ENCODE measurements around the gene HMGN1. TPM values are rescaled to one million over a fixed set of nuclear protein-coding genes. Genes with fewer than 3 reads are reported as not detected.
A peak's percentile ranks its signal among the peaks of the same experiment; 100 is the strongest.

HMGN1 gene
- polyA plus RNA-seq, 5 donors, result 571 to 808 (median 708) TPM

DNA sequence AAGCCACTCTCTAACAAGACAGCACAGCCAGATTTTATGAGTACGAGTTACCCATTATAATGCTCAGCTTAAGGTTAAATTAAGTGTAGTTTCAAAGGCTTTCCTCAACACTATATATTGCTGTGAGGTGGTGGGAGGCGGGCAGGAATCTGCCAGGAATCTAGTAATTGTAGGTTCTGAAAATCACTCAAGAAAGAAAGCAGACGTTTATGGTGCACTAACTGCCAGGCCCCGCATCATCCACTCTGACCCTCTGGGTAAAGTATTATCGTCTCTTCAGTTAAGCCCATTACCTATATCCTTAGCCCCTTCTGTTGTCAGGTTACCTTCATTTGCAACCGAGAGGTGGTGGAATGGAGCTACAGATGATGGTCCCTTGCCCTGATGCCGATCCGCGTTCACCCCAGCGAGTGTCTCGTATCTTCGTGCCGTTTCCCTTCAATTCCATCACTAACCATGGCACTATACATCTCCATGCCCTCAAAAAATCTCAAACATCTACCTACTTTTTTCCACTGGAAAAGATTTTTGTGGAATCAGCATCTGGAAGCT is 12.4 kb downstream of the HMGN1 start:
- no peak for DNase-seq

GRCh38 chr21:39334611-39335010 is 14.3 kb downstream of the HMGN1 start:
- DNase-seq, result no peak

DNA sequence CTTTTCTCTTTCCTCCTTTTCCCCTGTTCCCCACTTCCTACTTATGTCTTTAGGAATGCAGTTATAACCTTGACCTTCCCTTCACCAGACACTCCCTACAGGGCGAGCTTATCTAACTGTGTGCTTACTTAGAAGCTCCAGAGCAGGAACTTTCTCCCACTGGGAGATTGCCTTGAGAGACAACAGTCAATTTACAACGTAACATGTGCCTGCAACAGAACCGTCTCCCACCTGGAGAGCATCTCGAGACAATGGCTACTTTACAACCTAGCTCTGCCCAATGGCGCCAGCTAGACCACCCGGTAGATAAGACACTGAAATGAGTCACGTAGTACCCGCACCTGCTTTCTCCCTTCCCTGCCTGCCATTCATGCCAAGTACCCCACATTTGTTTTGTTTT is 16.7 kb downstream of the HMGN1 start:
- DNase-seq, result no peak

DNA sequence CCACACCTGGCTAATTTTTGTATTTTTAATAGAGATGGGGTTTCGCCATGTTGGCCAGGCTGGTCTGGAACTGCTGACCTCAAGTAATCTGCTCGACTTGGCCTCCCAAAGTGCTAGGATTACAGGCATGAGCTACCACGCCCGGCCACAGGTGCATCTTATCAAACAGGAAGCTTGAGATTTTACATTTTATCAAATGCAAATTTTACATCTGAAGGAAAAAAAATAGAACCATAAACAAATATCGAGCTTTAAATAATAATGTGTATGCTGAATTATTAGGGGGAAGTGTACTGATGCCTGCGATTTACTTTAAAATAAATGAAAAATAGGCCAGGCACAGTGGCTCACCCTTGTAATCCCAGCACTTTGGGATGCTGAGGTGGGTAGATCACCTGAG is 18.9 kb downstream of the HMGN1 start:
- no peak for DNase-seq

- no peak for DNase-seq
Measured at GRCh38 chr21:39327727-39328126, 21.2 kb downstream of the HMGN1 start.

- DNase-seq, result no peak
Measured at GRCh38 chr21:39326607-39327307, 22.1 kb downstream of the HMGN1 start.

- no peak for DNase-seq
Measured at GRCh38 chr21:39325458-39325857, 23.4 kb downstream of the HMGN1 start.

DNA sequence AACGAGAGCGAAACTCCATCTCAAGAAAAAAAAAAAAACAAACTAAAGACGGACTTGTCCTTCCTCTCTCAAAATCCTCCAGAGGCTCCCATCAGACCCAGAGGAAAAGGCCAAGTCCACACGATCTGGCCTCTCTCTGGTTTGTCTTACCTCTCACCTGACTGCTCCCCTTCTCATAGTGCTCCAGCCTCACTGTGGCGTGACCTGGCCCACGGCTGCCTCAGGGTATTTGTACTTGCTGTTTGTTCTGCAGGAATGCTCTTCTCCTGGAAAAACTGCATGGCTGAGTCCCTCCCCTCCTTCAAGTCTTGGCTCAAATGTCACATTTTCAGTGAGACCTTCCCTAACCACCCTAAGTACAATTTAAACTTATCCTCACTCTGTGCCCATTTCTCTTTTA is 27.5 kb downstream of the HMGN1 start:
- DNase-seq, result no peak

DNA sequence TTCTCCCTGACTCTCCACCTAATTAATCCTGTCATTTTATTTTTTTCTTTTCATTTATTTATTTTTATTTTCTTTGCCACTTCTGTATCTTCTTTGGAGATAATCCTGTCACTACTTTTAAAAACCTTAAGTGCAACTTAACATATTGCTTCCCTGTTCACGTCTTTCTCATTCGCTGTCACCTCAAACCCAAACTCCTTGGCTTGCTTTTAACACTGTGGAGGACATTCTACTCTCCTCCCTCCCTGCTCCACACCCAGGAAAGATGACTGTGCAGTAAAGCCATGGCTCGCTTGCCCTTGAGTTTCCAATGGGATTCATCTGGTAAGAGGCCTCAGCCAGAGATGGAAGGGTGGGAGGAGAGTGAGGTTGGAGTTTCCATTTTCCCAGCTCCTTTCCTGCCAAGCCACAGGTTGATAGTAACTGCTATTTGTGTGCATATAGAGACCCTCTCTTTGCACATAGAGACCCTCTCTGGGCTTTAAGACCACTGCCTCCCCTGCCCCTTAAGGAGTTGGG is 29.0 kb downstream of the HMGN1 start:
- peak; percentile 71 to 82 for DNase-seq

GRCh38 chr21:39319251-39319756 is 29.6 kb downstream of the HMGN1 start:
- peak; percentile 91 to 93 for DNase-seq

GRCh38 chr21:39318091-39318959 is 30.6 kb downstream of the HMGN1 start:
- DNase-seq, result no peak

DNA sequence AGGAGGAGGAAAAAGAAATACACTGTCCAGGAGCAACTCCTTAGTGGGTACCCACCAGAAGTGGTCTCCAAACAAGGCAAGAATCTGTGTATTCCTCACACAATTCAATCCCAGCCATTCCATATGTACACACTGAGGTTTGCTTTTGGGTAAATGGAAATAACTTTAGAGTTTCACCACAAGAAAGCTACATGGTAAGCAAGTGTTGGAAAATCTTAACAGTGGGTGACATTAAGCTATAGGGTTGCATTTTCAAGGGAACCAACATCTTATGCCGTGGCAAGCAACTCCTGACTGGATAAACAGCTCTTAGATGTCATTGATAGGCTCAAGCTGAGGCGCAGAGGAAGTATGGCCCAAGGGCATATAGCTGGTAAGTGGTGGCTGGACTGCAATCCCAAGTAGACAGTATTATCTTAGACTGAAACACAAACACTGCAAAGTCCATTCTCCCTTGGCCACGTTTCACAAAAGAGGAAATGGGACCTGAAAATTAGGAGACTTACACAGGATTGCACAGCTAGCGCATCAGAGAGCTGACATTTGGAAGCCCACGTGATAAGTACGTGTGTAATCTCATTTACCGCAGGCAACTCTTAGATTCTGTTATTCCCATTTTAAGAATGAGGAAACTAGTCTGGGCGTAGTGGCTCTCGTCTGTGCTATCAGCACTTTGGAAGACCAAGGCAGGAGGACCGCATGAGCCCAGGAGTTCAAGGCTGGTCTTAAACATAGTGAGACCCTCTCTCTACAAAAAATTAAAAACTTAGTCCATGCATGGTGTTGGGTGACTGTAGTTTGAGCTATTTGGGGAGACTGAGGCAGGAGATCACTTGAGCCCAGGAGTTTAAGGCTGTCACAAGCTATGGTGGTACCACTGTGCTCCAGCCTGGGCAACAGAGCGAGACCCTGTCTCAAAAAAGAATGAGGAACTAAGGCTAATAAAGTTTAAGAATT is 31.5 kb downstream of the HMGN1 start:
- no peak for DNase-seq

GRCh38 chr21:39316729-39317128 is 32.2 kb downstream of the HMGN1 start:
- no peak for DNase-seq

DNA sequence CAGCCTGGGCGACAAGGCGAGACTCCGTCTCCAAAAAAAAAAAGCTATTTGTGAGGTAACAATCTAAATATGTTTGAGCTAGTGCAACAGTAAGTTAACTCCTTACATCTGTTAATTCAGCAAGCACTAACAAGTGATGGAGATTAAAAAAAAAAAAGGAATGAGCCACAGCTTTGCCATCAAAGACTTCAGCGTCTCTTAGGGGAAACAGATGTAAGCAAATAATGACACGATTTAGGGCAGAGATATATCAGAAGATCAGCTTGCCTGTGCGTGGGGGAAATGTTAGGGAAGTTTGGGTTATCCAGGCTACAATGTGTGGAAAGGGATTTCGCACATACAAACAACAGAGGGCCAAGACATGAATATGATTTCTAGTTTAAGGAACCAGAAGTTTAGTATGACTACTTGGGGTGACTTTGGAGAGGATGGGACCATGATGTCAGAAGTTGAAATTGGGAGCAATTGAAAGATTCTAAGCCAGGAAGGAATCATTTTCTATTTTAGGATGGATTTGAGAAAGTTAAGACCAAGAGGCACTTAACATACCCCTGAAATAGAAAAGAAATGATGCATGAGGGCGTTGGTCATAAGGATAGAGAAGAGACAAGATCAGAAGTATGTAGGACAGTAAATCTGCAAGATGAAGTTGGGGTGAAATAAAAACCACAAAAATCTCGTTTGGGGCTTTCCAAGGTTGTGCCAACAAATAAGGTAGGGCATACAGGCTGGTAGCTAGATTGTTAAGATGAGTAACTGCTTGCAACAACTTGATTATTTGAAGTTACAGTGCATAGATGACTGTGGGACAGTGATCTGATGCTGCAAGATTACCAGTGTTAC is 33.1 kb downstream of the HMGN1 start:
- DNase-seq, result no peak

DNA sequence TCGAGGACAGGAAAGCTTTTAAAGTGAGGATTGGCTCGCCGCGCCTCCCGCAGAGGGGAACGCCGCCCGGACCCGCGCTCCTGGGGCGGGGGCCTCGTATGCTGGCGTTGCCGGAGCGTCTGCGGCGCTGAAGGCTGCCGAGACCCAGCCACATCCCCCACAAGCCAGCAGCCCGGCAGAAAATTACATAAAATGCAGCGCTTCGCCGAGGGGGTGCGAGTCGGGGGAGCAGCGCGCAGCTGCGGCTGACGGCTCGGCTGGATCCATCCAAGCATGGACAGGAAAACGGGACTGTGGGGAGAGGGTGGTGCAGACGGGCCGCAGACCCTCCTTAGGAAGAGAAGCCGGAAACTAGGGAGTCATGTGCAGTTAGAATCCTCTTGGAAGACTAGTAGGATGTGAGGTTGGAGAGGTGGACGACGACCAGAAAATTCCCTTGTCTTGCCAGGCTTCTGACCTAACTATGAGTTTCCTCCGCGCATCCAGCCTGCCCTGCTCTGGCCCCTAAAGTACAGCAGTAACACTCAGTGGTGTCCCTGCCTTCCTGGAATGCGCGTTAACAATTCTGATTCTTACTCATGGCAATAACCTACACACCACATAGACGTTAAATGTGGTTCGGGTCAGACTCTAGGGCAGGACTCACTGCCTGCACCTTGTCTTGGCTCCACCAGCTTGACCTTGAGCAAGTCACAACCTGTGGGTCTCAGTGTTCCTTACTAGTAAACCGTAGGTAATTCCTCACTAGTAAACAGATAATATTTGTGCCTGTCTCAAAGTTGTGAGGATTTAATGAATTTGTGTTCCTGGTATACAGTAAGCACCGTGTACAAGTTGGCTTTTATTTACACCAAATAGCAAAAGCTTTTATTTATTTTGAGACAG is 34.5 kb downstream of the HMGN1 start:
- no peak for DNase-seq

DNA sequence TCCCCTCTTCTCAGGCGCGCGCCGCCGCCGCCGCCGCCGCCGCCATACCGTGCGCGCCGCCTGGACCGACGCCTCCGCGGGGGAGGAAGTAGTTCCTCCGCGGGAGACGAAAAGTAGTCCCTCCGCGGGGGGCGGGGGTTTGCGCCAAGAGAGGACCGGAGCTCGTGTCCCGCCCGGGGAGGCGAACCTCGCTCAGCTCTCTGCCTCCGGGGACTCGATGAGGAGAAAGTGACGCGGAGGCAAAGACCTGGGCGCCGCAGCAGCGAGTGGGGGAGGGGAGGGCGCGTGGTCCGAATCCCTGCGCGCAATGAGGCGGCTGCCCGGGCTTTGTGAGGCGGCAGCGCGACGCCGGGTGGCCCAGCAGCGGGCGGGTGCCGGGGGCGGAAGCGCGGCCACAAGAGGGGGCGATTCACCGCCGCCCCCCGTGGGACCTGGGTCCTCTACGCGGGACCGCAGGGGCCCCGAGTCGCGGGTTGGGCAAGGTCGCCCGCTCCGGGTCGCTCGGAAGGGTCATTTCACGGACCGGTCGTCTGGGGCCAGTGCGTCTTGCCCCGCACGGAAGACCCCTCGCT is 35.2 kb downstream of the HMGN1 start, which contains the start of gene BRWD1:
BRWD1 (minus strand) TSS at position 62 of the 572 bp plus-strand sequence. CDS start 141 bp downstream, outside the sequence.
- DNase-seq, result peak; percentile 90 to 94

- DNase-seq, result peak in 1 of 2 donors; percentile 24
Measured at GRCh38 chr21:39313042-39313570, 35.8 kb downstream of the HMGN1 start.
